HepG2 (cell line): ENCODE data around the gene ZNF106.

Experiments
- CBX5 ChIP-seq: sonication (generic); formaldehyde crosslinking; IDR thresholded peaks from 2 replicates; pipeline ENCODE4 v1.4.0; 2020; ENCODE audit warnings: missing genetic modification reagents, borderline replicate concordance
- ELF1 ChIP-seq: sonication (generic); formaldehyde crosslinking; IDR thresholded peaks from 2 replicates; pipeline ENCODE4 v1.4.0; 2020; ENCODE audit warnings: missing genetic modification reagents
- FOSL1 ChIP-seq: sonication (generic); formaldehyde crosslinking; IDR thresholded peaks from 2 replicates; pipeline ENCODE4 v1.9.0; 2021; ENCODE audit warnings: missing genetic modification reagents, borderline replicate concordance
- HMGXB4 ChIP-seq, 2 experiments: sonication (generic) in 1 of 2; formaldehyde crosslinking in 1 of 2; IDR thresholded peaks; 2 replicates each; pipeline versions ENCODE4 v1.4.0 to v1.6.1; 2018 to 2020; ENCODE audit warnings: missing genetic modification reagents in 2 of 2, borderline replicate concordance in 1 of 2, low read depth in 1 of 2, mild to moderate bottlenecking in 1 of 2, missing biosample characterization in 1 of 2
- SP1 ChIP-seq, 2 experiments: fragments of 450-650 bp in 1 of 2; sonication (generic) in 1 of 2; formaldehyde crosslinking in 1 of 2; IDR thresholded peaks; 2 replicates each; pipeline versions ENCODE4 v1.4.0 to v1.6.1; 2016 to 2020; ENCODE audit warnings: missing genetic modification reagents in 1 of 2

- TF ChIP-seq FOSL1 (CRISPR knock-in tag) (no peak), ELF1 (no peak), SP1 (IDR thresholded peaks at IDR 0.05) (no peak), SP1 (CRISPR knock-in tag; IDR thresholded peaks at IDR 0.05) (no peak), CBX5 (CRISPR knock-in tag) (no peak), HMGXB4 (CRISPR knock-in tag; IDR thresholded peaks at IDR 0.05; ENCODE audit: borderline replicate concordance in 1 of 2, low read depth in 1 of 2) (no peak)
Observed at GRCh38 chr15:42368096-42368495, 122.8 kb downstream of the ZNF106 start.
